ENCODE data around the gene NUP210L. TPM values are rescaled to one million over a fixed set of nuclear protein-coding genes. Genes with fewer than 3 reads are reported as not detected.

The NUP210L gene
- total and polyA plus RNA-seq, 2 of the 13 experiments (the other 11 are each of a cell fraction or from before 2014, with no cell fraction given): not detected

- TF ChIP-seq CBX2 (IDR thresholded peaks at IDR 0.05; ENCODE audit: low read depth, low read length) (no peak), CBX2 (CRISPR knock-in tag; IDR thresholded peaks at IDR 0.05; ENCODE audit: low read depth) (no peak), ZNF44 (CRISPR knock-in tag; IDR thresholded peaks at IDR 0.05) (no peak), ZNF224 (CRISPR knock-in tag; IDR thresholded peaks at IDR 0.05) (no peak; the same call in 1 of the 2 replicates), MIER3 (CRISPR knock-in tag; IDR thresholded peaks at IDR 0.05; ENCODE audit: borderline replicate concordance) (peak; percentile 84; the same call in 1 of the 2 replicates), KDM3A (CRISPR knock-in tag; IDR thresholded peaks at IDR 0.05; ENCODE audit: low read depth) (peak; percentile 85; the same call in 1 of the 2 replicates), ZNF367 (CRISPR knock-in tag; IDR thresholded peaks at IDR 0.05; ENCODE audit: borderline replicate concordance) (no peak), NFIB (CRISPR knock-in tag; IDR thresholded peaks at IDR 0.05; ENCODE audit: borderline replicate concordance) (no peak), ZNF253 (CRISPR knock-in tag; IDR thresholded peaks at IDR 0.05; ENCODE audit: borderline replicate concordance) (peak; percentile 91), PAWR (CRISPR knock-in tag; IDR thresholded peaks at IDR 0.05; ENCODE audit: borderline replicate concordance) (no peak), NFYB (CRISPR knock-in tag; IDR thresholded peaks at IDR 0.05) (peak; percentile 82), TAF1 (CRISPR knock-in tag; IDR thresholded peaks at IDR 0.05) (peak; percentile 98), KMT2B (CRISPR knock-in tag; IDR thresholded peaks at IDR 0.05) (peak; percentile 90), CSRNP2 (CRISPR knock-in tag; conservative IDR thresholded peaks at IDR 0.05; ENCODE audit: low read depth) (no peak), ZNF652 (CRISPR knock-in tag; IDR thresholded peaks at IDR 0.05; ENCODE audit: borderline replicate concordance, low read depth) (0 out of 2 replicates have a peak, but pooled peaks have one; percentile 7), KAT7 (CRISPR knock-in tag; IDR thresholded peaks at IDR 0.05; ENCODE audit: borderline replicate concordance) (peak; percentile 78; the same call in 1 of the 2 replicates), ZNF567 (CRISPR knock-in tag; IDR thresholded peaks at IDR 0.05; ENCODE audit: borderline replicate concordance) (0 out of 2 replicates have a peak, but pooled peaks have one; percentile 40), MIER2 (CRISPR knock-in tag; IDR thresholded peaks at IDR 0.05) (0 out of 2 replicates have a peak, but pooled peaks have one; percentile 26), FOXO1 (CRISPR knock-in tag; IDR thresholded peaks at IDR 0.05) (peak; percentile 65)
- TF ChIP-seq, protein P1, sequence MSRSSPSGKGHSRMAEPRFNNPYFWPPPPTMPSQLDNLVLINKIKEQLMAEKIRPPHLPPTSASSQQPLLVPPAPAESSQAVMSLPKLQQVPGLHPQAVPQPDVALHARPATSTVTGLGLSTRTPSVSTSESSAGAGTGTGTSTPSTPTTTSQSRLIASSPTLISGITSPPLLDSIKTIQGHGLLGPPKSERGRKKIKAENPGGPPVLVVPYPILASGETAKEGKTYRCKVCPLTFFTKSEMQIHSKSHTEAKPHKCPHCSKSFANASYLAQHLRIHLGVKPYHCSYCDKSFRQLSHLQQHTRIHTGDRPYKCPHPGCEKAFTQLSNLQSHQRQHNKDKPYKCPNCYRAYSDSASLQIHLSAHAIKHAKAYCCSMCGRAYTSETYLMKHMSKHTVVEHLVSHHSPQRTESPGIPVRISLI (CRISPR knock-in tag; IDR thresholded peaks at IDR 0.05; ENCODE audit: borderline replicate concordance): no peak
- TF ChIP-seq, protein P2, sequence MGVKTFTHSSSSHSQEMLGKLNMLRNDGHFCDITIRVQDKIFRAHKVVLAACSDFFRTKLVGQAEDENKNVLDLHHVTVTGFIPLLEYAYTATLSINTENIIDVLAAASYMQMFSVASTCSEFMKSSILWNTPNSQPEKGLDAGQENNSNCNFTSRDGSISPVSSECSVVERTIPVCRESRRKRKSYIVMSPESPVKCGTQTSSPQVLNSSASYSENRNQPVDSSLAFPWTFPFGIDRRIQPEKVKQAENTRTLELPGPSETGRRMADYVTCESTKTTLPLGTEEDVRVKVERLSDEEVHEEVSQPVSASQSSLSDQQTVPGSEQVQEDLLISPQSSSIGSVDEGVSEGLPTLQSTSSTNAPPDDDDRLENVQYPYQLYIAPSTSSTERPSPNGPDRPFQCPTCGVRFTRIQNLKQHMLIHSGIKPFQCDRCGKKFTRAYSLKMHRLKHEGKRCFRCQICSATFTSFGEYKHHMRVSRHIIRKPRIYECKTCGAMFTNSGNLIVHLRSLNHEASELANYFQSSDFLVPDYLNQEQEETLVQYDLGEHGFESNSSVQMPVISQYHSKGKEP (CRISPR knock-in tag; IDR thresholded peaks at IDR 0.05): 0 out of 2 replicates have a peak, but pooled peaks have one; percentile 54
- TF ChIP-seq, protein P3, sequence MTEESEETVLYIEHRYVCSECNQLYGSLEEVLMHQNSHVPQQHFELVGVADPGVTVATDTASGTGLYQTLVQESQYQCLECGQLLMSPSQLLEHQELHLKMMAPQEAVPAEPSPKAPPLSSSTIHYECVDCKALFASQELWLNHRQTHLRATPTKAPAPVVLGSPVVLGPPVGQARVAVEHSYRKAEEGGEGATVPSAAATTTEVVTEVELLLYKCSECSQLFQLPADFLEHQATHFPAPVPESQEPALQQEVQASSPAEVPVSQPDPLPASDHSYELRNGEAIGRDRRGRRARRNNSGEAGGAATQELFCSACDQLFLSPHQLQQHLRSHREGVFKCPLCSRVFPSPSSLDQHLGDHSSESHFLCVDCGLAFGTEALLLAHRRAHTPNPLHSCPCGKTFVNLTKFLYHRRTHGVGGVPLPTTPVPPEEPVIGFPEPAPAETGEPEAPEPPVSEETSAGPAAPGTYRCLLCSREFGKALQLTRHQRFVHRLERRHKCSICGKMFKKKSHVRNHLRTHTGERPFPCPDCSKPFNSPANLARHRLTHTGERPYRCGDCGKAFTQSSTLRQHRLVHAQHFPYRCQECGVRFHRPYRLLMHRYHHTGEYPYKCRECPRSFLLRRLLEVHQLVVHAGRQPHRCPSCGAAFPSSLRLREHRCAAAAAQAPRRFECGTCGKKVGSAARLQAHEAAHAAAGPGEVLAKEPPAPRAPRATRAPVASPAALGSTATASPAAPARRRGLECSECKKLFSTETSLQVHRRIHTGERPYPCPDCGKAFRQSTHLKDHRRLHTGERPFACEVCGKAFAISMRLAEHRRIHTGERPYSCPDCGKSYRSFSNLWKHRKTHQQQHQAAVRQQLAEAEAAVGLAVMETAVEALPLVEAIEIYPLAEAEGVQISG (CRISPR knock-in tag; IDR thresholded peaks at IDR 0.05): peak; percentile 92
Observed at GRCh38 chr1:154183046-154183915, 28.4 kb upstream of the NUP210L start (continued).

All from HepG2 (cell line).